ENCODE measurements around the gene SYT2.
"Not testable (repeated sequence)": the region's sequence is repeated elsewhere in the genome, so short reads cannot be mapped to it uniquely, and the experiment has no call there.

Gene SYT2

GRCh38 chr1:202744770-202745169 is 34.5 kb upstream of the SYT2 start:
- ATAC-seq: not testable (repeated sequence)
- peak; percentile 79 for TF ChIP-seq ZNF8 (CRISPR knock-in tag; IDR thresholded peaks at IDR 0.05)

GRCh38 chr1:202742496-202742895 is 32.2 kb upstream of the SYT2 start:
- ATAC-seq: no peak
- TF ChIP-seq PPARA (CRISPR knock-in tag; IDR thresholded peaks at IDR 0.05; ENCODE audit: borderline replicate concordance): no peak
- no peak for TF ChIP-seq CREB5 (CRISPR knock-in tag; IDR thresholded peaks at IDR 0.05; ENCODE audit: low read depth)
- TF ChIP-seq ZNF70 (CRISPR knock-in tag; IDR thresholded peaks at IDR 0.05): no peak
- TF ChIP-seq TOX (CRISPR knock-in tag; IDR thresholded peaks at IDR 0.05; ENCODE audit: borderline replicate concordance): no peak
- TF ChIP-seq POU6F1 (CRISPR knock-in tag; IDR thresholded peaks at IDR 0.05; ENCODE audit: borderline replicate concordance, low read depth): no peak
- no peak for TF ChIP-seq TSHZ2 (CRISPR knock-in tag; IDR thresholded peaks at IDR 0.05)
- TF ChIP-seq PATZ1 (CRISPR knock-in tag; IDR thresholded peaks at IDR 0.05; ENCODE audit: borderline replicate concordance): no peak
- TF ChIP-seq RARB (CRISPR knock-in tag; IDR thresholded peaks at IDR 0.05): no peak
- no peak for TF ChIP-seq ISL1 (CRISPR knock-in tag; IDR thresholded peaks at IDR 0.05)
- TF ChIP-seq GLIS3 (CRISPR knock-in tag; IDR thresholded peaks at IDR 0.05): no peak
- TF ChIP-seq TCF4 (CRISPR knock-in tag; IDR thresholded peaks at IDR 0.05; ENCODE audit: borderline replicate concordance): no peak
- no peak for TF ChIP-seq ZC3H10 (CRISPR knock-in tag; IDR thresholded peaks at IDR 0.05)
- TF ChIP-seq ARNTL (CRISPR knock-in tag; IDR thresholded peaks at IDR 0.05; ENCODE audit: borderline replicate concordance, low read depth): no peak
- TF ChIP-seq ZNF8 (CRISPR knock-in tag; IDR thresholded peaks at IDR 0.05): no peak
- TF ChIP-seq CSRNP3 (CRISPR knock-in tag; IDR thresholded peaks at IDR 0.05): no peak
- TF ChIP-seq OSR1 (CRISPR knock-in tag; IDR thresholded peaks at IDR 0.05): no peak
- no peak for TF ChIP-seq SNAI2 (CRISPR knock-in tag; IDR thresholded peaks at IDR 0.05)
- no peak for TF ChIP-seq BACH2 (CRISPR knock-in tag; IDR thresholded peaks at IDR 0.05; ENCODE audit: borderline replicate concordance)

- no peak for TF ChIP-seq OSR1 (CRISPR knock-in tag; IDR thresholded peaks at IDR 0.05)
- TF ChIP-seq ARNTL (CRISPR knock-in tag; IDR thresholded peaks at IDR 0.05; ENCODE audit: borderline replicate concordance, low read depth): no peak
- no peak for TF ChIP-seq PATZ1 (CRISPR knock-in tag; IDR thresholded peaks at IDR 0.05; ENCODE audit: borderline replicate concordance)
- TF ChIP-seq CREB5 (CRISPR knock-in tag; IDR thresholded peaks at IDR 0.05; ENCODE audit: low read depth): no peak
- TF ChIP-seq ZNF70 (CRISPR knock-in tag; IDR thresholded peaks at IDR 0.05): no peak
- no peak for TF ChIP-seq TCF4 (CRISPR knock-in tag; IDR thresholded peaks at IDR 0.05; ENCODE audit: borderline replicate concordance)
- TF ChIP-seq SNAI2 (CRISPR knock-in tag; IDR thresholded peaks at IDR 0.05): no peak
- no peak for TF ChIP-seq POU6F1 (CRISPR knock-in tag; IDR thresholded peaks at IDR 0.05; ENCODE audit: borderline replicate concordance, low read depth)
- TF ChIP-seq ZC3H10 (CRISPR knock-in tag; IDR thresholded peaks at IDR 0.05): no peak
- no peak for TF ChIP-seq ESRRG (CRISPR knock-in tag; IDR thresholded peaks at IDR 0.05)
- no peak for TF ChIP-seq PPARA (CRISPR knock-in tag; IDR thresholded peaks at IDR 0.05; ENCODE audit: borderline replicate concordance)
- no peak for TF ChIP-seq RARB (CRISPR knock-in tag; IDR thresholded peaks at IDR 0.05)
- TF ChIP-seq ZFP3 (CRISPR knock-in tag; IDR thresholded peaks at IDR 0.05): no peak
- ATAC-seq: no peak
These were observed 23.0 kb upstream of the SYT2 start for GRCh38 chr1:202733251-202733650.

Data from SK-N-SH treated with all-trans-retinoic acid at 6 μM for 48 hours (cell line).